LNCAP (cell line): ENCODE results near the gene ABHD17C.

Experiments used
- CTCF ChIP-seq: fragments of 450-650 bp; IDR thresholded peaks from 2 replicates; pipeline ENCODE4 v1.5.1; 2017; ENCODE audit warnings: mild to moderate bottlenecking

ABHD17C gene

GRCh38 chr15:80758130-80758745, 63.1 kb downstream of the ABHD17C start:
- TF ChIP-seq CTCF: no peak

GRCh38 chr15:80760960-80761359, 65.8 kb downstream of the ABHD17C start:
- no peak for TF ChIP-seq CTCF

GRCh38 chr15:80761754-80762153, 66.6 kb downstream of the ABHD17C start:
- TF ChIP-seq CTCF: no peak

- TF ChIP-seq CTCF: no peak
These were observed 69.4 kb downstream of the ABHD17C start for GRCh38 chr15:80764535-80764934.

- no peak for TF ChIP-seq CTCF
These were observed 71.2 kb downstream of the ABHD17C start for GRCh38 chr15:80766275-80766674.

- TF ChIP-seq CTCF: no peak
These were observed 73.0 kb downstream of the ABHD17C start for GRCh38 chr15:80768158-80768557.

- no peak for TF ChIP-seq CTCF
These were observed 74.2 kb downstream of the ABHD17C start for GRCh38 chr15:80769153-80769828.
